ENCODE data around the gene MVB12A.

- TF ChIP-seq POLR2A (IDR thresholded peaks at IDR 0.05): no peak
- no peak for TF ChIP-seq CTCF (IDR thresholded peaks at IDR 0.05)
These were observed 5.8 kb upstream of the MVB12A start for GRCh38 chr19:17414097-17414496.
